NCI-H82 treated with DMSO at 0.1 percent for 48 hours (cell line): ENCODE measurements around the gene LHX5.
"Not testable (repeated sequence)": the region's sequence is repeated elsewhere in the genome, so short reads cannot be mapped to it uniquely, and the experiment has no call there.

Source experiments
- DNase-seq: peaks from one replicate; lab custom pipeline; 2025; ENCODE audit not compliant: unreplicated experiment; lab: John Stamatoyannopoulos, UW

Gene LHX5

GRCh38 chr12:113471619-113472171, at the start of gene LHX5:
Gene LHX5, minus strand, starts transcription at chr12:113471871. Its CDS starts 373 bp downstream, at chr12:113471498.
- no peak for DNase-seq

- DNase-seq: no peak
These were observed 48.0 kb upstream of the LHX5 start for GRCh38 chr12:113519464-113520307.

GRCh38 chr12:113515082-113515856, 43.6 kb upstream of the LHX5 start:
- no peak for DNase-seq

GRCh38 chr12:113514602-113515001, 42.9 kb upstream of the LHX5 start:
- no peak for DNase-seq

GRCh38 chr12:113512568-113512967, 40.9 kb upstream of the LHX5 start:
- no peak for DNase-seq

- no peak for DNase-seq
These were observed 35.2 kb upstream of the LHX5 start for GRCh38 chr12:113506867-113507266.

GRCh38 chr12:113505941-113506340, 34.3 kb upstream of the LHX5 start:
- DNase-seq: no peak

GRCh38 chr12:113504917-113505316, 33.2 kb upstream of the LHX5 start:
- no peak for DNase-seq

- DNase-seq: no peak
These were observed 29.2 kb upstream of the LHX5 start for GRCh38 chr12:113500782-113501311.

GRCh38 chr12:113500306-113500675, 28.6 kb upstream of the LHX5 start:
- DNase-seq: no peak

- DNase-seq: no peak
These were observed 26.8 kb upstream of the LHX5 start for GRCh38 chr12:113498490-113498889.

- no peak for DNase-seq
These were observed 26.0 kb upstream of the LHX5 start for GRCh38 chr12:113497693-113498092.

- DNase-seq: not testable (repeated sequence)
These were observed 24.3 kb upstream of the LHX5 start for GRCh38 chr12:113495941-113496340.

- DNase-seq: no peak
These were observed 16.7 kb upstream of the LHX5 start for GRCh38 chr12:113488322-113488721.

GRCh38 chr12:113486722-113487121, 15.1 kb upstream of the LHX5 start:
- DNase-seq: no peak

- no peak for DNase-seq
These were observed 13.7 kb upstream of the LHX5 start for GRCh38 chr12:113485330-113485729.

- no peak for DNase-seq
These were observed 10.7 kb upstream of the LHX5 start for GRCh38 chr12:113482334-113482733.

- no peak for DNase-seq
These were observed 8.8 kb upstream of the LHX5 start for GRCh38 chr12:113480336-113480971.

GRCh38 chr12:113479590-113480335, 8.1 kb upstream of the LHX5 start:
- DNase-seq: no peak

- no peak for DNase-seq
These were observed 7.5 kb upstream of the LHX5 start for GRCh38 chr12:113479216-113479589.
